ENCODE measurements around the gene COLEC11.

COLEC11 gene

GRCh38 chr2:3679180-3679579 lies 84.3 kb downstream of the COLEC11 start:
- Histone ChIP-seq H3K4me1 (ENCODE audit: control insufficient read depth, insufficient read depth, low read depth, low read length) (no peaks in the 10 kb centered on the region), H3K27me3 (ENCODE audit: control insufficient read depth in 1 of 2, insufficient read depth in 1 of 2, low read length in 2 of 2) (peaks cover 0 to 24% of the 10 kb centered on the region in 2 experiments), H3K14ac (ENCODE audit: low read length in 2 of 2) (no peak overlapping the region), H3K36me3 (ENCODE audit: control insufficient read depth in 1 of 2, insufficient read depth in 2 of 2, low read depth in 1 of 2, low read length in 2 of 2) (no peaks in the 10 kb centered on the region), H3K9ac (ENCODE audit: low read length) (no peak overlapping the region), H3K4ac (ENCODE audit: low read depth in 1 of 2, low read length in 2 of 2) (no peak overlapping the region), H3K4me2 (ENCODE audit: low read length, poor library complexity, severe bottlenecking) (no peak overlapping the region), H3K79me1 (replicated peaks; ENCODE audit: low read length, poor library complexity, severe bottlenecking) (no peaks in the 10 kb centered on the region), H3K27ac (ENCODE audit: low read length, poor library complexity, severe bottlenecking) (no peak overlapping the region), H2BK120ac (ENCODE audit: low read depth, low read length) (no peak overlapping the region), H4K8ac (ENCODE audit: low read length) (no peak overlapping the region), H2BK5ac (ENCODE audit: low read depth, low read length, poor library complexity, severe bottlenecking) (no peak overlapping the region), H3K4me3 (ENCODE audit: insufficient read depth in 1 of 2, low read depth in 1 of 2, low read length in 2 of 2) (no peak overlapping the region), H4K91ac (ENCODE audit: low read length) (no peak overlapping the region), H3K23ac (ENCODE audit: low read length in 2 of 2) (no peak overlapping the region), H2AK5ac (ENCODE audit: low read length, severe bottlenecking) (no peak overlapping the region), H2AFZ (ENCODE audit: low read depth, low read length) (no peak overlapping the region), H2BK12ac (ENCODE audit: low read length in 2 of 2) (no peak overlapping the region), H2BK15ac (ENCODE audit: low read depth, poor library complexity, severe bottlenecking) (no peak overlapping the region), H3K9me3 (ENCODE audit: control insufficient read depth, low read length) (no peaks in the 10 kb centered on the region), H3K18ac (ENCODE audit: low read depth in 1 of 2, low read length in 2 of 2) (no peak overlapping the region)
- DNase-seq = no peak
- WGBS = 100% methylated on average over 2 of the region's 2 CpGs

- no peaks in the 10 kb centered on the region for H3K4me1 ChIP-seq (ENCODE audit: control insufficient read depth, insufficient read depth, low read depth, low read length)
- no peaks in the 10 kb centered on the region for H3K79me1 ChIP-seq (replicated peaks; ENCODE audit: low read length, poor library complexity, severe bottlenecking)
- no peak overlapping the region for H3K23ac ChIP-seq (ENCODE audit: low read length in 2 of 2)
- no peak overlapping the region for H4K91ac ChIP-seq (ENCODE audit: low read length)
- DNase-seq = no peak
- no peak overlapping the region for H3K4me3 ChIP-seq (ENCODE audit: insufficient read depth in 1 of 2, low read depth in 1 of 2, low read length in 2 of 2)
- no peaks in the 10 kb centered on the region for H3K36me3 ChIP-seq (ENCODE audit: control insufficient read depth in 1 of 2, insufficient read depth in 2 of 2, low read depth in 1 of 2, low read length in 2 of 2)
- no peak overlapping the region for H3K4ac ChIP-seq (ENCODE audit: low read depth in 1 of 2, low read length in 2 of 2)
- H2BK5ac ChIP-seq (ENCODE audit: low read depth, low read length, poor library complexity, severe bottlenecking) = no peak overlapping the region
- H2BK120ac ChIP-seq (ENCODE audit: low read depth, low read length) = no peak overlapping the region
- H3K27me3 ChIP-seq (ENCODE audit: control insufficient read depth in 1 of 2, insufficient read depth in 1 of 2, low read length in 2 of 2) = peaks cover 0 to 19% of the 10 kb centered on the region in 2 experiments
- H2BK12ac ChIP-seq (ENCODE audit: low read length in 2 of 2) = no peak overlapping the region
- 88% methylated on average over 23 of the region's 23 CpGs for WGBS
- H2AFZ ChIP-seq (ENCODE audit: low read depth, low read length) = no peak overlapping the region
- no peak overlapping the region for H2BK15ac ChIP-seq (ENCODE audit: low read depth, poor library complexity, severe bottlenecking)
- no peak overlapping the region for H3K27ac ChIP-seq (ENCODE audit: low read length, poor library complexity, severe bottlenecking)
- no peak overlapping the region for H2AK5ac ChIP-seq (ENCODE audit: low read length, severe bottlenecking)
- no peak overlapping the region for H3K14ac ChIP-seq (ENCODE audit: low read length in 2 of 2)
- H3K18ac ChIP-seq (ENCODE audit: low read depth in 1 of 2, low read length in 2 of 2) = no peak overlapping the region
- H4K8ac ChIP-seq (ENCODE audit: low read length) = no peak overlapping the region
- no peak overlapping the region for H3K9ac ChIP-seq (ENCODE audit: low read length)
- no peaks in the 10 kb centered on the region for H3K9me3 ChIP-seq (ENCODE audit: control insufficient read depth, low read length)
- no peak overlapping the region for H3K4me2 ChIP-seq (ENCODE audit: low read length, poor library complexity, severe bottlenecking)
Observed at GRCh38 chr2:3679616-3680393, 84.9 kb downstream of the COLEC11 start.

GRCh38 chr2:3680548-3681345 lies 85.8 kb downstream of the COLEC11 start:
- H4K91ac ChIP-seq (ENCODE audit: low read length) = no peak overlapping the region
- H2BK15ac ChIP-seq (ENCODE audit: low read depth, poor library complexity, severe bottlenecking) = no peak overlapping the region
- H2BK12ac ChIP-seq (ENCODE audit: low read length in 2 of 2) = no peak overlapping the region
- no peak overlapping the region for H2AFZ ChIP-seq (ENCODE audit: low read depth, low read length)
- H4K8ac ChIP-seq (ENCODE audit: low read length) = no peak overlapping the region
- H3K27me3 ChIP-seq (ENCODE audit: control insufficient read depth in 1 of 2, insufficient read depth in 1 of 2, low read length in 2 of 2) = peaks cover 0 to 18% of the 10 kb centered on the region in 2 experiments
- DNase-seq = no peak
- no peaks in the 10 kb centered on the region for H3K36me3 ChIP-seq (ENCODE audit: control insufficient read depth in 1 of 2, insufficient read depth in 2 of 2, low read depth in 1 of 2, low read length in 2 of 2)
- no peak overlapping the region for H3K4ac ChIP-seq (ENCODE audit: low read depth in 1 of 2, low read length in 2 of 2)
- no peak overlapping the region for H3K4me3 ChIP-seq (ENCODE audit: insufficient read depth in 1 of 2, low read depth in 1 of 2, low read length in 2 of 2)
- WGBS = 91% methylated on average over 18 of the region's 18 CpGs
- no peak overlapping the region for H2BK5ac ChIP-seq (ENCODE audit: low read depth, low read length, poor library complexity, severe bottlenecking)
- no peak overlapping the region for H3K18ac ChIP-seq (ENCODE audit: low read depth in 1 of 2, low read length in 2 of 2)
- no peak overlapping the region for H3K23ac ChIP-seq (ENCODE audit: low read length in 2 of 2)
- H3K4me1 ChIP-seq (ENCODE audit: control insufficient read depth, insufficient read depth, low read depth, low read length) = no peaks in the 10 kb centered on the region
- H3K14ac ChIP-seq (ENCODE audit: low read length in 2 of 2) = no peak overlapping the region
- no peak overlapping the region for H3K9ac ChIP-seq (ENCODE audit: low read length)
- H3K4me2 ChIP-seq (ENCODE audit: low read length, poor library complexity, severe bottlenecking) = no peak overlapping the region
- H3K9me3 ChIP-seq (ENCODE audit: control insufficient read depth, low read length) = no peaks in the 10 kb centered on the region
- H2AK5ac ChIP-seq (ENCODE audit: low read length, severe bottlenecking) = no peak overlapping the region
- H3K79me1 ChIP-seq (replicated peaks; ENCODE audit: low read length, poor library complexity, severe bottlenecking) = no peaks in the 10 kb centered on the region
- no peak overlapping the region for H3K27ac ChIP-seq (ENCODE audit: low read length, poor library complexity, severe bottlenecking)
- H2BK120ac ChIP-seq (ENCODE audit: low read depth, low read length) = no peak overlapping the region

GRCh38 chr2:3681625-3682024 lies 86.7 kb downstream of the COLEC11 start:
- H3K4ac ChIP-seq (ENCODE audit: low read depth in 1 of 2, low read length in 2 of 2) = no peak overlapping the region
- H2BK5ac ChIP-seq (ENCODE audit: low read depth, low read length, poor library complexity, severe bottlenecking) = no peak overlapping the region
- no peaks in the 10 kb centered on the region for H3K79me1 ChIP-seq (replicated peaks; ENCODE audit: low read length, poor library complexity, severe bottlenecking)
- H3K36me3 ChIP-seq (ENCODE audit: control insufficient read depth in 1 of 2, insufficient read depth in 2 of 2, low read depth in 1 of 2, low read length in 2 of 2) = no peaks in the 10 kb centered on the region
- H3K4me2 ChIP-seq (ENCODE audit: low read length, poor library complexity, severe bottlenecking) = no peak overlapping the region
- H4K8ac ChIP-seq (ENCODE audit: low read length) = no peak overlapping the region
- H4K91ac ChIP-seq (ENCODE audit: low read length) = no peak overlapping the region
- no peak overlapping the region for H3K4me3 ChIP-seq (ENCODE audit: insufficient read depth in 1 of 2, low read depth in 1 of 2, low read length in 2 of 2)
- no peak overlapping the region for H3K27ac ChIP-seq (ENCODE audit: low read length, poor library complexity, severe bottlenecking)
- H3K9ac ChIP-seq (ENCODE audit: low read length) = no peak overlapping the region
- H2BK15ac ChIP-seq (ENCODE audit: low read depth, poor library complexity, severe bottlenecking) = no peak overlapping the region
- H3K23ac ChIP-seq (ENCODE audit: low read length in 2 of 2) = no peak overlapping the region
- WGBS = 84% methylated on average over 5 of the region's 5 CpGs
- no peak overlapping the region for H2BK12ac ChIP-seq (ENCODE audit: low read length in 2 of 2)
- no peak overlapping the region for H2AFZ ChIP-seq (ENCODE audit: low read depth, low read length)
- no peak for DNase-seq
- H2BK120ac ChIP-seq (ENCODE audit: low read depth, low read length) = no peak overlapping the region
- peaks cover 0 to 18% of the 10 kb centered on the region in 2 experiments for H3K27me3 ChIP-seq (ENCODE audit: control insufficient read depth in 1 of 2, insufficient read depth in 1 of 2, low read length in 2 of 2)
- H2AK5ac ChIP-seq (ENCODE audit: low read length, severe bottlenecking) = no peak overlapping the region
- H3K14ac ChIP-seq (ENCODE audit: low read length in 2 of 2) = no peak overlapping the region
- H3K4me1 ChIP-seq (ENCODE audit: control insufficient read depth, insufficient read depth, low read depth, low read length) = no peaks in the 10 kb centered on the region
- H3K18ac ChIP-seq (ENCODE audit: low read depth in 1 of 2, low read length in 2 of 2) = no peak overlapping the region
- H3K9me3 ChIP-seq (ENCODE audit: control insufficient read depth, low read length) = no peaks in the 10 kb centered on the region
